Hepatocyte (in vitro differentiated cells): ENCODE results near the gene CBFA2T3. TPM values are rescaled to one million over a fixed set of nuclear protein-coding genes. Genes with fewer than 3 reads are reported as not detected.

Experiments
- DNase-seq: peaks from one replicate; pipeline ENCODE4 v3.0.0-alpha.2; 2016; ENCODE audit warnings: low spot score
- H2AFZ ChIP-seq: fragments of 200-600 bp; sonication (generic); 2 replicates; pipeline ENCODE4 v1.6.0; 2016; ENCODE audit warnings: antibody characterized with exemption, mild to moderate bottlenecking
- H3K27ac ChIP-seq: fragments of 200-600 bp; sonication (generic); 2 replicates; pipeline ENCODE4 v1.5.1; 2016; ENCODE audit warnings: mild to moderate bottlenecking
- H3K27me3 ChIP-seq: fragments of 200-600 bp; sonication (generic); 2 replicates; pipeline ENCODE4 v1.6.1; 2016
- H3K36me3 ChIP-seq: fragments of 200-600 bp; sonication (generic); replicated peaks from 2 replicates; pipeline ENCODE4 v1.5.1; 2016; ENCODE audit warnings: low read depth; ENCODE audit not compliant: insufficient read depth
- H3K4me1 ChIP-seq: fragments of 200-600 bp; sonication (generic); 2 replicates; pipeline ENCODE4 v1.5.1; 2016; ENCODE audit warnings: mild to moderate bottlenecking, moderate library complexity; ENCODE audit not compliant: insufficient read depth
- H3K4me2 ChIP-seq: fragments of 200-600 bp; sonication (generic); 2 replicates; pipeline ENCODE4 v1.6.0; 2016
- H3K4me3 ChIP-seq: fragments of 200-600 bp; sonication (generic); 2 replicates; pipeline ENCODE4 v1.5.1; 2016; ENCODE audit warnings: mild to moderate bottlenecking
- H3K79me2 ChIP-seq: fragments of 200-600 bp; sonication (generic); 2 replicates; pipeline ENCODE4 v1.6.0; 2017; ENCODE audit warnings: mild to moderate bottlenecking
- H3K9me2 ChIP-seq: fragments of 200-600 bp; sonication (generic); replicated peaks from 2 replicates; pipeline ENCODE4 v1.6.0; 2017; ENCODE audit warnings: mild to moderate bottlenecking; ENCODE audit not compliant: insufficient read depth
- H3K9me3 ChIP-seq: fragments of 200-600 bp; sonication (generic); 2 replicates; pipeline ENCODE4 v1.5.1; 2016; ENCODE audit warnings: low read depth, mild to moderate bottlenecking
- H4K20me1 ChIP-seq: fragments of 200-600 bp; sonication (generic); 2 replicates; pipeline ENCODE4 v1.6.0; 2016; ENCODE audit warnings: mild to moderate bottlenecking; ENCODE audit not compliant: insufficient read depth, poor library complexity, severe bottlenecking
- EZH2 ChIP-seq: fragments of 200-600 bp; sonication (generic); IDR thresholded peaks from 2 replicates; pipeline ENCODE4 v1.6.1; 2016; ENCODE audit warnings: antibody characterized with exemption, mild to moderate bottlenecking, borderline replicate concordance
- EZH2phosphoT487 ChIP-seq: fragments of 200-600 bp; sonication (generic); IDR thresholded peaks from one replicate; pipeline ENCODE4 v1.6.1; 2018; ENCODE audit warnings: antibody characterized with exemption, mild to moderate bottlenecking, low read depth, moderate library complexity; ENCODE audit not compliant: unreplicated experiment, severe bottlenecking
- WGBS: methylation state at CpG from one replicate; pipeline ENCODE4 v1.1.6; 2016; ENCODE audit warnings: low lambda C conversion rate; ENCODE audit errors: missing lambda C conversion rate; 5-methylcytosine and 5-hydroxymethylcytosine counted together
- polyA plus RNA-seq: library from polyadenylated mRNA; unstranded; fragments of >200 nt; fragmentation: Nextera tagmentation; extraction: Ambion mirVana; gene quantifications from 2 replicates; pipeline ENCODE4 v1.2.1, GENCODE V29; 2016
- total RNA-seq: library from RNA; depleted of rRNA; stranded (reverse); fragments of >200 nt; gene quantifications from 2 replicates; pipeline ENCODE4 v1.2.3, GENCODE V29; 2014
- TF ChIP-seq, protein P1 (sequence below): fragments of 200-600 bp; sonication (generic); IDR thresholded peaks from 2 replicates; pipeline ENCODE4 v1.5.1; 2016; ENCODE audit warnings: antibody characterized with exemption, mild to moderate bottlenecking; ENCODE audit not compliant: poor library complexity

CBFA2T3 gene
- total and polyA plus RNA-seq, 2 experiments from 2014 or later, result 0.07 to 1.5 TPM

DNA sequence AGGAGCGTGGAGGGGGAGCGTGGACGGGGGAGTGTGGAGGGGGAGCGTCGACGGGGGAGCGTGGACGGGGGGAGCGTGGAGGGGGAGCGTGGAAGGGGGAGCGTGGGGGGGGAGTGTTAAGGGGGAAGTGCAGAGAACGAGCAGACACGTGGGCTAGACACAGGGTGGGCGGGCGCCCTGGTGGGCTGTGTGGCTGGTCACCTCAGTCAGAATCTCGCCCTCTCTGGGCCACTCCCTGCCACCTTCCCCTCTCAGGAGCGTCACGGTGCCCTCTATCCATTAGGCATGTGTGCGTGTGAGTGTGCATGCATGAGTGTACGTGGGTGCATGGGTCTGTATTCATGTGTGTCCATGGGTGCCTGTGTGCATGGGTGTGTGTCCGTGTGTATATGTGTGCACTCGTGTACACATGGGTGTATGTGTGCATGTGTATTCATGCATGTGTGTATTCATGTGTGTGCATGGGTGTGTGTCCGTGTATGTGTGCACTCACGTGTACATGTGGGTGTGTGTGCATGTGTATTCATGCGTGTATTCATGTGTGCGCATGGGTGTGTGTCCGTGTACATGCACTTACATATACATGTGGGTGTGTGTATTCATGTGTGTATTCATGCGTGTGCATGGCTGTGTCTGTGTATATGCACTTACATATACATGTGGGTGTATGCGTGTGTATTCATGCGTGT lies 61.2 kb downstream of the CBFA2T3 start:
- H3K27ac ChIP-seq, result no peak overlapping the region
- DNase-seq, result no peak
- H3K27me3 ChIP-seq, result no peaks in the 10 kb centered on the region
- no peaks in the 10 kb centered on the region for H3K36me3 ChIP-seq
- WGBS, result 95% methylated on average over 15 of the region's 30 CpGs
- no peaks in the 10 kb centered on the region for H4K20me1 ChIP-seq
- H3K4me3 ChIP-seq, result no peak overlapping the region
- H2AFZ ChIP-seq, result no peak overlapping the region
- no peaks in the 10 kb centered on the region for H3K79me2 ChIP-seq
- H3K4me1 ChIP-seq, result peaks cover 16% of the 10 kb centered on the region
- no peak overlapping the region for H3K4me2 ChIP-seq
- TF ChIP-seq EZH2phosphoT487, result no peak
- TF ChIP-seq, protein P1, sequence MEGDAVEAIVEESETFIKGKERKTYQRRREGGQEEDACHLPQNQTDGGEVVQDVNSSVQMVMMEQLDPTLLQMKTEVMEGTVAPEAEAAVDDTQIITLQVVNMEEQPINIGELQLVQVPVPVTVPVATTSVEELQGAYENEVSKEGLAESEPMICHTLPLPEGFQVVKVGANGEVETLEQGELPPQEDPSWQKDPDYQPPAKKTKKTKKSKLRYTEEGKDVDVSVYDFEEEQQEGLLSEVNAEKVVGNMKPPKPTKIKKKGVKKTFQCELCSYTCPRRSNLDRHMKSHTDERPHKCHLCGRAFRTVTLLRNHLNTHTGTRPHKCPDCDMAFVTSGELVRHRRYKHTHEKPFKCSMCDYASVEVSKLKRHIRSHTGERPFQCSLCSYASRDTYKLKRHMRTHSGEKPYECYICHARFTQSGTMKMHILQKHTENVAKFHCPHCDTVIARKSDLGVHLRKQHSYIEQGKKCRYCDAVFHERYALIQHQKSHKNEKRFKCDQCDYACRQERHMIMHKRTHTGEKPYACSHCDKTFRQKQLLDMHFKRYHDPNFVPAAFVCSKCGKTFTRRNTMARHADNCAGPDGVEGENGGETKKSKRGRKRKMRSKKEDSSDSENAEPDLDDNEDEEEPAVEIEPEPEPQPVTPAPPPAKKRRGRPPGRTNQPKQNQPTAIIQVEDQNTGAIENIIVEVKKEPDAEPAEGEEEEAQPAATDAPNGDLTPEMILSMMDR, result no peak
- no peaks in the 10 kb centered on the region for H3K9me3 ChIP-seq
- no peaks in the 10 kb centered on the region for H3K9me2 ChIP-seq

DNA sequence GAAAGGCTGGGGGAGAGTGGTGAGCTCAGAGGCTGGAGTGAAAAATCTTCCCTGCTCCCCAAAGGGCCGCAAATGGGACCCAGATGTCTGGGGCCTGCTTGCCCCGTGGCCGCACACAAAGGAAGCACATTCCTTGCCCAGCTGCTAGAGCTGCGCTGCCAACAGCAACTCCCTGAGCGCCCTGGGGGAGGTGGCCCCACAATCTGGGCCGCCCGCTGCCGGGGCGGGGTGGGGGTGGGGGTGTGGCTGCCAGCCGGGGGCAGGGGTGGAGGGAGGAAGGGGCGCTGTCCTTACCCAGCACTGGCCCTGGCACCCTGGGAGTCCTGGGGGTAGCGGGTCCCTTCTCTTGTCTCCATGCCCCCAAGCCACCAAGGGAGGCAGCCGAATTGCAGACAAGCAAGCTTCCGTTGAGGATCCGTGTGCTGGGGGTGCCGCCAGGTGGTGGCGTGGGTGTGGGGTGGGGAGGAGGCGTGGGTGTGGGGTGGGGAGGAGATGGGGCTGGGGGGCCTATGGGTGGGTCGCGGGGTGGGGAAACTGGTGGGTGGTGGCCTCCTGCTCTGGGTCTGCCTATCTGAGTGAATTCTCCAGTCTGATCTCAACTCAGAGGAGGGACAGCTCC lies 62.1 kb downstream of the CBFA2T3 start:
- Histone ChIP-seq H3K27ac (peak overlapping the region; percentile 55), H2AFZ (no peak overlapping the region)
- 65% methylated on average over 13 of the region's 20 CpGs for WGBS

DNA sequence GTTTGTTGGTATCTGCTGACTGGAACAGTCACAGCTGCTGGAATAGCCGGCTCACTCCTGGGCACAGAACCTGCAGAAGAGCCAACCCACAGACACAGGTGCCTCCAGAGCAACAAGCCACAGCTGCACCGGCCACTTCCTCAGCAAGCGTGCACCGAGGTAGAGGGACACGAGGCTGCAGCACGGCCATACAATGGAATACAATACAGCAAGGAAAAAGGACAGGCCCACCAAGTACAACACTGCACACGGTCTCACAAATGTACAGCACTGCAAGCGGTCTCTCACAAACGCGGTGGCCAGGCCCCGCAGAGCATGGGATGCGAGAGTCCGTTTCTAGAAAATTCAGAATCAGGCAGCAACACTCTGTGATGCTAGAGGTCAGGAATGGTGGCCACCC lies 63.1 kb downstream of the CBFA2T3 start:
- H3K36me3 ChIP-seq, result no peaks in the 10 kb centered on the region
- H3K27me3 ChIP-seq, result no peaks in the 10 kb centered on the region
- H2AFZ ChIP-seq, result no peak overlapping the region
- H3K4me1 ChIP-seq, result peaks cover 10% of the 10 kb centered on the region
- H3K4me3 ChIP-seq, result no peak overlapping the region
- no peaks in the 10 kb centered on the region for H3K9me2 ChIP-seq
- DNase-seq, result no peak
- H3K79me2 ChIP-seq, result no peaks in the 10 kb centered on the region
- TF ChIP-seq EZH2phosphoT487 (no peak), EZH2 (no peak)
- TF ChIP-seq, protein P1, result no peak
- 98% methylated on average over 13 of the region's 13 CpGs for WGBS
- no peaks in the 10 kb centered on the region for H4K20me1 ChIP-seq
- H3K4me2 ChIP-seq, result no peak overlapping the region
- no peak overlapping the region for H3K27ac ChIP-seq
- no peaks in the 10 kb centered on the region for H3K9me3 ChIP-seq

More for the DNA sequence above, 62.1 kb downstream of the CBFA2T3 start:
- DNase-seq, result no peak
- H3K79me2 ChIP-seq, result no peaks in the 10 kb centered on the region
- no peak overlapping the region for H3K4me3 ChIP-seq
- no peak overlapping the region for H3K4me2 ChIP-seq
- peaks cover 16% of the 10 kb centered on the region for H3K4me1 ChIP-seq
- no peaks in the 10 kb centered on the region for H3K9me2 ChIP-seq
- H3K27me3 ChIP-seq, result no peaks in the 10 kb centered on the region
- H3K9me3 ChIP-seq, result no peaks in the 10 kb centered on the region
- TF ChIP-seq EZH2 (no peak), EZH2phosphoT487 (no peak)
- TF ChIP-seq, protein P1, result no peak
- no peaks in the 10 kb centered on the region for H3K36me3 ChIP-seq
- H4K20me1 ChIP-seq, result no peaks in the 10 kb centered on the region
